Neuronal stem cell (in vitro differentiated cells): ENCODE results near the gene ISOC2.

Experiments used
- DNase-seq: peaks from one replicate; pipeline ENCODE4 v3.0.0-alpha.2; 2013; ENCODE audit warnings: low spot score
- H2AFZ ChIP-seq: one replicate; pipeline ENCODE4 v1.6.1; 2013; ENCODE audit warnings: mild to moderate bottlenecking, low read length, inconsistent platforms
- H2AK5ac ChIP-seq: 2 replicates; pipeline ENCODE4 v1.6.1; 2013; ENCODE audit warnings: low read depth, mild to moderate bottlenecking, inconsistent platforms, low read length, moderate library complexity, mixed read lengths
- H2BK120ac ChIP-seq: 2 replicates; pipeline ENCODE4 v1.6.1; 2013; ENCODE audit warnings: low read depth, mild to moderate bottlenecking, inconsistent platforms, low read length, moderate library complexity, mixed read lengths
- H2BK12ac ChIP-seq: one replicate; pipeline ENCODE4 v1.6.1; 2013; ENCODE audit warnings: low read length, inconsistent platforms
- H2BK15ac ChIP-seq: 2 replicates; pipeline ENCODE4 v1.6.1; 2013; ENCODE audit warnings: mild to moderate bottlenecking, low read length, inconsistent platforms, mixed read lengths
- H2BK5ac ChIP-seq: one replicate; pipeline ENCODE4 v1.6.1; 2013; ENCODE audit warnings: inconsistent platforms, mild to moderate bottlenecking, low read length, moderate library complexity
- H3K14ac ChIP-seq: one replicate; pipeline ENCODE4 v1.6.1; 2013; ENCODE audit warnings: low read length, inconsistent platforms
- H3K18ac ChIP-seq: 2 replicates; pipeline ENCODE4 v1.6.1; 2013; ENCODE audit warnings: low read length, inconsistent platforms
- H3K23ac ChIP-seq: 2 replicates; pipeline ENCODE4 v1.6.1; 2013; ENCODE audit warnings: low read depth, mild to moderate bottlenecking, mixed read lengths, low read length, inconsistent platforms; ENCODE audit not compliant: poor library complexity
- H3K27ac ChIP-seq: replicated peaks from 3 replicates; pipeline ENCODE4 v1.5.1; 2013; ENCODE audit warnings: low read length, inconsistent platforms
- H3K27me3 ChIP-seq, 3 experiments: 2 replicates each; pipeline ENCODE4 v1.6.1; 2013; ENCODE audit warnings: low read length in 3 of 3, mild to moderate bottlenecking in 2 of 3, inconsistent platforms in 1 of 3, low read depth in 1 of 3, mixed read lengths in 1 of 3, moderate library complexity in 1 of 3; ENCODE audit not compliant: control insufficient read depth in 3 of 3, insufficient read depth in 3 of 3
- H3K36me3 ChIP-seq, 2 donors: replicated peaks in 1 of 2; 2 replicates each; pipeline ENCODE4 v1.6.1; 2013; ENCODE audit warnings: low read length in 2 of 2; ENCODE audit not compliant: control insufficient read depth in 2 of 2, insufficient read depth in 2 of 2
- H3K4ac ChIP-seq: 2 replicates; pipeline ENCODE4 v1.6.1; 2013; ENCODE audit warnings: inconsistent platforms, mild to moderate bottlenecking, low read length, moderate library complexity
- H3K4me1 ChIP-seq, 2 donors: 1 replicate in 1 of 2; 2 replicates in 1 of 2; pipeline ENCODE4 v1.6.1; 2013; ENCODE audit warnings: low read length in 2 of 2, low read depth in 1 of 2; ENCODE audit not compliant: control insufficient read depth in 2 of 2, insufficient read depth in 1 of 2
- H3K4me2 ChIP-seq: one replicate; pipeline ENCODE4 v1.6.1; 2013; ENCODE audit warnings: mild to moderate bottlenecking, low read length, inconsistent platforms; ENCODE audit not compliant: insufficient read depth, poor library complexity, severe bottlenecking
- H3K4me3 ChIP-seq, 2 donors: 2 replicates each; pipeline ENCODE4 v1.5.1; 2013; ENCODE audit warnings: low read length in 2 of 2, mild to moderate bottlenecking in 2 of 2, inconsistent platforms in 1 of 2, moderate library complexity in 1 of 2
- H3K79me1 ChIP-seq: one replicate; pipeline ENCODE4 v1.6.1; 2013; ENCODE audit warnings: low read depth, mild to moderate bottlenecking, inconsistent platforms, low read length, moderate library complexity
- H3K9ac ChIP-seq: one replicate; pipeline ENCODE4 v1.6.1; 2013; ENCODE audit warnings: mild to moderate bottlenecking, low read depth, low read length, inconsistent platforms; ENCODE audit not compliant: poor library complexity
- H3K9me3 ChIP-seq, 2 donors: replicated peaks in 1 of 2; 2 replicates each; pipeline versions ENCODE3 to v1.6.1; 2013; ENCODE audit warnings: low read length in 2 of 2, mild to moderate bottlenecking in 2 of 2, inconsistent platforms in 1 of 2, low read depth in 1 of 2, mixed read lengths in 1 of 2, moderate library complexity in 1 of 2; ENCODE audit not compliant: control insufficient read depth in 2 of 2, insufficient read depth in 1 of 2
- H4K8ac ChIP-seq: one replicate; pipeline ENCODE4 v1.6.1; 2013; ENCODE audit warnings: low read depth, mild to moderate bottlenecking, inconsistent platforms, low read length, moderate library complexity
- H4K91ac ChIP-seq: one replicate; pipeline ENCODE4 v1.6.1; 2013; ENCODE audit warnings: low read length, low read depth, mild to moderate bottlenecking, inconsistent platforms; ENCODE audit not compliant: poor library complexity
- WGBS, 2 donors: extraction: QIAGEN DNeasy Blood & Tissue Kit; methylation state at CpG; one replicate each; pipeline ENCODE4 v1.1.7; 2013; ENCODE audit warnings: missing lambda C conversion rate in 2 of 2, mixed read lengths in 1 of 2; ENCODE audit not compliant: insufficient read length in 2 of 2, insufficient replicate concordance in 1 of 2; ENCODE audit errors: extremely low coverage in 2 of 2; 5-methylcytosine and 5-hydroxymethylcytosine counted together

ISOC2 gene

GRCh38 chr19:55457683-55458457, 3.6 kb downstream of the ISOC2 start:
- Histone ChIP-seq H3K79me1 (no peaks in the 10 kb centered on the region), H2AK5ac (no peak overlapping the region), H4K8ac (no peak overlapping the region), H3K4ac (no peak overlapping the region), H2BK120ac (no peak overlapping the region), H3K9me3 (peaks cover 0 to 2% of the 10 kb centered on the region in 2 donors), H3K4me3 (no peak overlapping the region), H2AFZ (no peak overlapping the region), H3K14ac (no peak overlapping the region), H3K36me3 (peaks cover 0 to 12% of the 10 kb centered on the region in 2 donors), H2BK5ac (no peak overlapping the region), H3K27ac (no peak overlapping the region), H2BK15ac (no peak overlapping the region), H3K4me2 (no peak overlapping the region), H3K4me1 (peaks cover 13 to 19% of the 10 kb centered on the region in 2 donors), H4K91ac (no peak overlapping the region), H3K18ac (no peak overlapping the region), H2BK12ac (no peak overlapping the region), H3K27me3 (peaks cover 0 to under 1% (median 0%) of the 10 kb centered on the region in 3 experiments), H3K9ac (peak overlapping the region; percentile 24), H3K23ac (no peak overlapping the region)
- DNase-seq, result no peak
- WGBS, 2 donors, result no CpG with 5 or more reads among the region's 16 CpGs

- no peak overlapping the region for H4K8ac ChIP-seq
- H2AFZ ChIP-seq, result no peak overlapping the region
- H3K9me3 ChIP-seq, result peaks cover 0 to 2% of the 10 kb centered on the region in 2 donors
- peak overlapping the region; percentile 89 for H2BK5ac ChIP-seq
- no peak overlapping the region for H2BK12ac ChIP-seq
- H3K9ac ChIP-seq, result no peak overlapping the region
- H3K4me1 ChIP-seq, result peaks cover 14 to 23% of the 10 kb centered on the region in 2 donors
- no peak overlapping the region for H2BK15ac ChIP-seq
- peaks cover 0 to 12% of the 10 kb centered on the region in 2 donors for H3K36me3 ChIP-seq
- no peak overlapping the region for H4K91ac ChIP-seq
- DNase-seq, result no peak
- H3K23ac ChIP-seq, result no peak overlapping the region
- no peaks in the 10 kb centered on the region for H3K79me1 ChIP-seq
- H3K18ac ChIP-seq, result no peak overlapping the region
- no peak overlapping the region for H3K4me2 ChIP-seq
- no peak overlapping the region for H3K27ac ChIP-seq
- peaks cover 0 to 12% (median 4%) of the 10 kb centered on the region in 3 experiments for H3K27me3 ChIP-seq
- H3K4ac ChIP-seq, result no peak overlapping the region
- no CpG with 5 or more reads among the region's 14 CpGs for WGBS, 2 donors
- no peak overlapping the region for H2BK120ac ChIP-seq
- no peak overlapping the region for H3K4me3 ChIP-seq
- no peak overlapping the region for H3K14ac ChIP-seq
- H2AK5ac ChIP-seq, result peak overlapping the region; percentile 4
These were observed 5.1 kb downstream of the ISOC2 start for GRCh38 chr19:55456347-55456746.

GRCh38 chr19:55455576-55456235, 5.7 kb downstream of the ISOC2 start:
- H3K4me3 ChIP-seq, result no peak overlapping the region
- WGBS, 2 donors, result no CpG with 5 or more reads among the region's 11 CpGs
- no peak overlapping the region for H3K4ac ChIP-seq
- H2BK5ac ChIP-seq, result no peak overlapping the region
- H2BK12ac ChIP-seq, result no peak overlapping the region
- H3K79me1 ChIP-seq, result no peaks in the 10 kb centered on the region
- no peak overlapping the region for H2AFZ ChIP-seq
- no peak overlapping the region for H4K8ac ChIP-seq
- no peak overlapping the region for H2BK15ac ChIP-seq
- no peaks in the 10 kb centered on the region for H3K9me3 ChIP-seq
- DNase-seq, result no peak
- no peak overlapping the region for H3K23ac ChIP-seq
- peaks cover 14 to 24% of the 10 kb centered on the region in 2 donors for H3K4me1 ChIP-seq
- H2BK120ac ChIP-seq, result no peak overlapping the region
- peak overlapping the region; percentile 3 for H3K9ac ChIP-seq
- peak overlapping the region; percentile 75 for H2AK5ac ChIP-seq
- H3K27ac ChIP-seq, result no peak overlapping the region
- H3K4me2 ChIP-seq, result no peak overlapping the region
- H3K27me3 ChIP-seq, result peaks cover 2 to 17% (median 4%) of the 10 kb centered on the region in 3 experiments
- H3K14ac ChIP-seq, result no peak overlapping the region
- H3K36me3 ChIP-seq, result peaks cover 0 to 12% of the 10 kb centered on the region in 2 donors
- H4K91ac ChIP-seq, result no peak overlapping the region
- H3K18ac ChIP-seq, result no peak overlapping the region

- Histone ChIP-seq H3K4ac (no peak overlapping the region), H2AFZ (no peak overlapping the region), H2BK12ac (peak overlapping the region; percentile 84), H4K91ac (no peak overlapping the region), H3K27ac (no peak overlapping the region), H2BK5ac (peak overlapping the region; percentile 53), H2BK120ac (no peak overlapping the region), H3K14ac (no peak overlapping the region), H3K4me2 (no peak overlapping the region), H3K23ac (no peak overlapping the region), H2AK5ac (peak overlapping the region; percentile 70), H3K36me3 (peaks cover 0 to 12% of the 10 kb centered on the region in 2 donors), H4K8ac (no peak overlapping the region), H2BK15ac (peak overlapping the region; percentile 49), H3K9me3 (no peaks in the 10 kb centered on the region), H3K4me1 (peaks cover 8 to 21% of the 10 kb centered on the region in 2 donors), H3K18ac (peak overlapping the region; percentile 64), H3K79me1 (no peaks in the 10 kb centered on the region), H3K4me3 (no peak overlapping the region), H3K9ac (peak overlapping the region; percentile 44), H3K27me3 (peaks cover 4 to 24% (median 6%) of the 10 kb centered on the region in 3 experiments)
- WGBS, 2 donors, result no CpG with 5 or more reads among the region's 14 CpGs
- no peak for DNase-seq
These were observed 6.6 kb downstream of the ISOC2 start for GRCh38 chr19:55454787-55455243.
